GM12875 (cell line): ENCODE results near the gene ATP6V1F.

Source experiments
- H3K4me3 ChIP-seq: one replicate; pipeline ENCODE4 v1.5.1; 2011; ENCODE audit warnings: low read depth, low read length, control low read depth
- CTCF ChIP-seq: IDR thresholded peaks from 2 replicates; pipeline ENCODE4 v1.5.1; 2011; ENCODE audit warnings: low read depth, mild to moderate bottlenecking, control low read depth, inconsistent platforms, low read length, moderate library complexity, borderline replicate concordance; ENCODE audit not compliant: insufficient read depth

Gene ATP6V1F

GRCh38 chr7:128849804-128850490, 12.7 kb upstream of the ATP6V1F start:
- TF ChIP-seq CTCF, result no peak
- H3K4me3 ChIP-seq, result no peak overlapping the region

GRCh38 chr7:128852537-128853254, 10.0 kb upstream of the ATP6V1F start:
- TF ChIP-seq CTCF, result no peak
- no peak overlapping the region for H3K4me3 ChIP-seq

- no peak for TF ChIP-seq CTCF
- H3K4me3 ChIP-seq, result no peak overlapping the region
Measured at GRCh38 chr7:128853799-128854198, 8.9 kb upstream of the ATP6V1F start.

DNA sequence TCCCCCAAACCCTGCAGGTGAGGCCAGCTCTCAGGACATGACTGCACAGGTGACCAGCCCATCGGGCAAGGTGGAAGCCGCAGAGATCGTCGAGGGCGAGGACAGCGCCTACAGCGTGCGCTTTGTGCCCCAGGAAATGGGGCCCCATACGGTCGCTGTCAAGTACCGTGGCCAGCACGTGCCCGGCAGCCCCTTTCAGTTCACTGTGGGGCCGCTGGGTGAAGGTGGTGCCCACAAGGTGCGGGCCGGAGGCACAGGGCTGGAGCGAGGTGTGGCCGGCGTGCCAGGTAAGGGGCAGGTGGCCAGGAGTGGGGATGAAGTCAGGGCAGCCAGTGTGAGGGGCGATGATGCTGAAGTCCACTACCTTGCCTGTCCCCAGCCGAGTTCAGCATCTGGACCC, 8.3 kb upstream of the ATP6V1F start:
- no peak for TF ChIP-seq CTCF
- H3K4me3 ChIP-seq, result no peak overlapping the region

- no peak for TF ChIP-seq CTCF
- no peak overlapping the region for H3K4me3 ChIP-seq
Measured at GRCh38 chr7:128855559-128855958, 7.1 kb upstream of the ATP6V1F start.

DNA sequence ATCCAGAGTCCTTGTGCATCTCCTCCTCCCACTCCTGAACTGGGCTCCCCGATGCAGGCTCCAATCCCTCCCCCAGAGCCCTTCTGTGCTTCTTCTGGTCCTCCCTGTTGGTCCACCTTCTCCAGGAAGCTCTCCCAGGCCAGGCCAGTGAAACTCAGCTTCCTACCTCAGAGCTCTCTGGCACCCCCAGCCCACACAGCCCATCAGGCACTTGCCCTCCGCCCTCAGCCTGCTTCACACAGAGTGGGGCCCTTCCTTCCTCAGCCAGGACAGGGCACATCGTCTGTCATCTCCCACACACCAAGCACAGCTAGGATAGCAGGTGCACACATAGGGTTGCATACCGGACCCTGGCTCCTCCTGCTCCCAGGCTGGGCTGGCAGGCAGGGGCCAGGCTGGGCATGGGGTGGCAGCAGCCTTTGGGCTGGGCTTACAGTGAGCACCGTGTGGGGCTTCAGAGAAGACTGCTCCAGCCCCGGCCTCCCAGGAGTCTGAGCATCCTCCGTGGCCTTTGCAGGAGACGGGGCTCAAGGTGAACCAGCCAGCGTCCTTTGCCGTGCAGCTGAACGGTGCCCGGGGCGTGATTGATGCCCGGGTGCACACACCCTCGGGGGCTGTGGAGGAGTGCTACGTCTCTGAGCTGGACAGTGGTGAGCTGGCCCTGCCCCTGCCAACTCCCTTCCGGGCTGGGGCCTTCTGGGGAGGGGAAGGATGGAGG, 6.5 kb upstream of the ATP6V1F start:
- no peak for TF ChIP-seq CTCF

More for the DNA sequence above, 6.5 kb upstream of the ATP6V1F start:
- H3K4me3 ChIP-seq, result no peak overlapping the region
